Keratinocyte (primary cell): ENCODE results near the gene KCNQ1OT1. TPM values are rescaled to one million over a fixed set of nuclear protein-coding genes. Genes with fewer than 3 reads are reported as not detected.

Experiments
- DNase-seq: peaks from one replicate; pipeline ENCODE4 v3.0.0-alpha.2; 2011; ENCODE audit warnings: low read depth, missing footprints, low spot score
- FAIRE-seq: peaks from 2 replicates; lab custom pipeline; 2011; peaks lifted over from hg19 to GRCh38; lab: Jason Lieb, UNC
- H2AFZ ChIP-seq: 2 replicates; pipeline ENCODE4 v1.6.0; 2012; ENCODE audit warnings: low read length, control low read depth, inconsistent platforms; ENCODE audit not compliant: control insufficient read depth
- H3K27ac ChIP-seq: 2 replicates; pipeline ENCODE4 v1.5.1; 2011; ENCODE audit warnings: low read length; ENCODE audit not compliant: control insufficient read depth, insufficient read depth
- H3K27me3 ChIP-seq: 3 replicates; pipeline ENCODE4 v1.6.0; 2011; ENCODE audit warnings: low read length; ENCODE audit not compliant: control insufficient read depth, insufficient read depth; ENCODE audit errors: extremely low read depth
- H3K36me3 ChIP-seq, 2 experiments: 2 replicates in 1 of 2; 3 replicates in 1 of 2; pipeline ENCODE4 v1.5.1; 2011; ENCODE audit warnings: low read length in 2 of 2, mild to moderate bottlenecking in 1 of 2; ENCODE audit not compliant: control insufficient read depth in 2 of 2, insufficient read depth in 2 of 2; ENCODE audit errors: extremely low read depth in 1 of 2
- H3K4me1 ChIP-seq: 3 replicates; pipeline ENCODE4 v1.5.1; 2011; ENCODE audit warnings: low read length; ENCODE audit not compliant: control insufficient read depth, insufficient read depth; ENCODE audit errors: extremely low read depth
- H3K4me2 ChIP-seq: 3 replicates; pipeline ENCODE4 v1.6.0; 2011; ENCODE audit warnings: low read depth, low read length; ENCODE audit not compliant: control insufficient read depth, insufficient read depth; ENCODE audit errors: extremely low read depth
- H3K4me3 ChIP-seq, 3 experiments: fragments of 200-600 bp in 1 of 3; sonication (generic) in 1 of 3; 2 replicates in 2 of 3; 3 replicates in 1 of 3; pipeline ENCODE4 v1.5.1; 2011 to 2016; ENCODE audit warnings: low read length in 3 of 3, mild to moderate bottlenecking in 3 of 3, control low read depth in 2 of 3, inconsistent platforms in 1 of 3, low read depth in 1 of 3, mixed read lengths in 1 of 3, mixed run types in 1 of 3, moderate library complexity in 1 of 3; ENCODE audit not compliant: control insufficient read depth in 2 of 3, insufficient read depth in 2 of 3; ENCODE audit errors: extremely low read depth in 1 of 3
- H3K79me2 ChIP-seq: 2 replicates; pipeline ENCODE4 v1.6.0; 2012; ENCODE audit warnings: low read length; ENCODE audit not compliant: control insufficient read depth, insufficient read depth
- H3K9ac ChIP-seq: 3 replicates; pipeline ENCODE4 v1.6.0; 2011; ENCODE audit warnings: low read length; ENCODE audit not compliant: control insufficient read depth, insufficient read depth; ENCODE audit errors: extremely low read depth
- H3K9me1 ChIP-seq: 3 replicates; pipeline ENCODE4 v1.6.0; 2011; ENCODE audit warnings: low read length; ENCODE audit not compliant: control insufficient read depth, insufficient read depth; ENCODE audit errors: extremely low read depth
- H3K9me3 ChIP-seq: 2 replicates; pipeline ENCODE4 v1.5.1; 2012; ENCODE audit warnings: low read depth, low read length; ENCODE audit not compliant: control insufficient read depth
- H4K20me1 ChIP-seq: 3 replicates; pipeline ENCODE4 v1.6.0; 2011; ENCODE audit warnings: low read length; ENCODE audit not compliant: control insufficient read depth, insufficient read depth; ENCODE audit errors: extremely low read depth
- CTCF ChIP-seq, 3 experiments: IDR thresholded peaks in 1 of 3; conservative IDR thresholded peaks in 1 of 3; optimal IDR thresholded peaks in 1 of 3; 2 replicates in 2 of 3; 3 replicates in 1 of 3; pipeline versions ENCODE3 to v1.5.1; 2011; ENCODE audit warnings: low read length in 3 of 3, mild to moderate bottlenecking in 3 of 3, moderate library complexity in 2 of 3, control low read depth in 1 of 3, inconsistent platforms in 1 of 3; ENCODE audit not compliant: insufficient read depth in 2 of 3; ENCODE audit errors: extremely low read depth in 1 of 3
- EZH2 ChIP-seq: IDR thresholded peaks from one replicate; pipeline ENCODE4 v1.6.1; 2012; ENCODE audit warnings: inconsistent platforms, mild to moderate bottlenecking, low read length, moderate library complexity
- dilution Hi-C: fragments of 300-500 bp; cut with MboI; formaldehyde crosslinking; loops from one replicate; pipeline ENCODE4 v1.7.0; 2020; ENCODE audit warnings: low sequenced_read_pairs; ENCODE audit not compliant: extremely low pct_ligation_motif_present
- polyA plus RNA-seq, 5 experiments: library from polyadenylated mRNA; depleted of rRNA in 3 of 5; stranded (reverse) in 3 of 5; stranded (forward) in 1 of 5; unstranded in 1 of 5; fragments of >200 nt; gene quantifications; 1 replicate in 1 of 5; 2 replicates in 3 of 5; 3 replicates in 1 of 5; pipeline versions ENCODE4 v1.2.1 to v1.2.3, GENCODE V29; 2011 to 2012; ENCODE audit warnings: missing spikeins in 2 of 5, low read depth in 1 of 5, low replicate concordance in 1 of 5

Gene KCNQ1OT1
- polyA plus RNA-seq, 1 donor (not counting 4 experiments of a cell fraction or from before 2014, with no cell fraction given): 0.07 TPM

GRCh38 chr11:2732940-2733628 is 33.3 kb upstream of the KCNQ1OT1 start:
- TF ChIP-seq EZH2: no peak
- TF ChIP-seq CTCF (optimal IDR thresholded peaks at IDR 0.05 in 1 of 3, IDR thresholded peaks at IDR 0.05 in 1 of 3, conservative IDR thresholded peaks at IDR 0.05 in 1 of 3; ENCODE audit: extremely low read depth in 1 of 3, insufficient read depth in 2 of 3, low read length in 3 of 3): no peak
- no peaks in the 10 kb centered on the region for H3K36me3 ChIP-seq
- H3K27me3 ChIP-seq: peaks cover under 1% of the 10 kb centered on the region
- H3K4me3 ChIP-seq: no peak overlapping the region
- DNase-seq (no peak), FAIRE-seq (no peak)
- H3K9me3 ChIP-seq: no peaks in the 10 kb centered on the region
- no peak overlapping the region for H2AFZ ChIP-seq
- H3K4me2 ChIP-seq: no peak overlapping the region
- no peaks in the 10 kb centered on the region for H4K20me1 ChIP-seq
- no peaks in the 10 kb centered on the region for H3K79me2 ChIP-seq
- dilution Hi-C loops: no loop called here
- H3K4me1 ChIP-seq: no peaks in the 10 kb centered on the region
- no peak overlapping the region for H3K9ac ChIP-seq
- no peak overlapping the region for H3K27ac ChIP-seq
- no peaks in the 10 kb centered on the region for H3K9me1 ChIP-seq

GRCh38 chr11:2732261-2732939 is 32.6 kb upstream of the KCNQ1OT1 start:
- TF ChIP-seq EZH2 (no peak), CTCF (optimal IDR thresholded peaks at IDR 0.05 in 1 of 3, IDR thresholded peaks at IDR 0.05 in 1 of 3, conservative IDR thresholded peaks at IDR 0.05 in 1 of 3; ENCODE audit: extremely low read depth in 1 of 3, insufficient read depth in 2 of 3, low read length in 3 of 3) (no peak)
- Histone ChIP-seq H3K36me3 (no peaks in the 10 kb centered on the region), H4K20me1 (no peaks in the 10 kb centered on the region), H3K79me2 (no peaks in the 10 kb centered on the region), H3K27ac (no peak overlapping the region), H3K27me3 (peaks cover 8% of the 10 kb centered on the region), H3K4me3 (no peak overlapping the region), H2AFZ (no peak overlapping the region), H3K9me1 (no peaks in the 10 kb centered on the region), H3K9me3 (no peaks in the 10 kb centered on the region), H3K9ac (no peak overlapping the region), H3K4me1 (no peaks in the 10 kb centered on the region), H3K4me2 (no peak overlapping the region)
- DNase-seq (no peak), FAIRE-seq (no peak)
- dilution Hi-C loops: no loop called here
